ENCODE measurements around the gene ATP2B1.

Gene ATP2B1

GRCh38 chr12:89710873-89711750, 2.5 kb upstream of the ATP2B1 start:
- Histone ChIP-seq H3K9me2 (ENCODE audit: low read depth, low read length) (no peaks in the 10 kb centered on the region), H3K4me1 (ENCODE audit: insufficient read depth, low read length, severe bottlenecking) (peaks cover 16% of the 10 kb centered on the region), H3K9me3 (ENCODE audit: low read length) (peaks cover 15% of the 10 kb centered on the region), H3K27ac (ENCODE audit: low read depth, low read length, poor library complexity, severe bottlenecking) (peak overlapping the region; percentile 73), H2AFZ (ENCODE audit: low read length) (no peak overlapping the region), H3K79me2 (ENCODE audit: insufficient read depth, low read length) (peaks cover 36% of the 10 kb centered on the region), H3K9ac (ENCODE audit: low read length) (peak overlapping the region; percentile 92), H3K27me3 (ENCODE audit: insufficient read depth, low read length) (no peaks in the 10 kb centered on the region), H3F3A (ENCODE audit: insufficient read depth, low read length) (no peaks in the 10 kb centered on the region), H3K4me3 (ENCODE audit: low read depth, low read length, poor library complexity, severe bottlenecking) (peak overlapping the region; percentile 92), H4K20me1 (ENCODE audit: insufficient read depth, low read length) (no peaks in the 10 kb centered on the region), H3K4me2 (ENCODE audit: low read length) (peak overlapping the region; percentile 73), H3K36me3 (ENCODE audit: insufficient read depth, low read length) (peaks cover 9% of the 10 kb centered on the region)
- TF ChIP-seq EZH2 (IDR thresholded peaks at IDR 0.05; ENCODE audit: borderline replicate concordance, low read length) (no peak), CTCF (IDR thresholded peaks at IDR 0.05; ENCODE audit: low read length) (no peak)

- peak overlapping the region; percentile 73 for H3K4me2 ChIP-seq (ENCODE audit: low read length)
- H3K27ac ChIP-seq (ENCODE audit: low read depth, low read length, poor library complexity, severe bottlenecking), result peak overlapping the region; percentile 73
- no peaks in the 10 kb centered on the region for H3F3A ChIP-seq (ENCODE audit: insufficient read depth, low read length)
- H2AFZ ChIP-seq (ENCODE audit: low read length), result no peak overlapping the region
- peaks cover 25% of the 10 kb centered on the region for H3K4me1 ChIP-seq (ENCODE audit: insufficient read depth, low read length, severe bottlenecking)
- H3K9me2 ChIP-seq (ENCODE audit: low read depth, low read length), result no peaks in the 10 kb centered on the region
- peaks cover 9% of the 10 kb centered on the region for H3K36me3 ChIP-seq (ENCODE audit: insufficient read depth, low read length)
- no peaks in the 10 kb centered on the region for H4K20me1 ChIP-seq (ENCODE audit: insufficient read depth, low read length)
- peaks cover 9% of the 10 kb centered on the region; the same call in 1 of the 2 replicates for H3K9me3 ChIP-seq (ENCODE audit: low read length)
- no peaks in the 10 kb centered on the region for H3K27me3 ChIP-seq (ENCODE audit: insufficient read depth, low read length)
- H3K4me3 ChIP-seq (ENCODE audit: low read depth, low read length, poor library complexity, severe bottlenecking), result peak overlapping the region; percentile 92
- TF ChIP-seq CTCF (IDR thresholded peaks at IDR 0.05; ENCODE audit: low read length) (no peak), EZH2 (IDR thresholded peaks at IDR 0.05; ENCODE audit: borderline replicate concordance, low read length) (no peak)
- H3K9ac ChIP-seq (ENCODE audit: low read length), result peak overlapping the region; percentile 92
- H3K79me2 ChIP-seq (ENCODE audit: insufficient read depth, low read length), result peaks cover 45% of the 10 kb centered on the region
Measured at GRCh38 chr12:89709995-89710872, 1.6 kb upstream of the ATP2B1 start.

GRCh38 chr12:89709157-89709994, 738 bp upstream of the ATP2B1 start:
- Histone ChIP-seq H4K20me1 (ENCODE audit: insufficient read depth, low read length) (no peaks in the 10 kb centered on the region), H3K27ac (ENCODE audit: low read depth, low read length, poor library complexity, severe bottlenecking) (peak overlapping the region; percentile 84), H3K36me3 (ENCODE audit: insufficient read depth, low read length) (peaks cover 9% of the 10 kb centered on the region), H3K4me1 (ENCODE audit: insufficient read depth, low read length, severe bottlenecking) (peaks cover 34% of the 10 kb centered on the region), H3K9me2 (ENCODE audit: low read depth, low read length) (no peaks in the 10 kb centered on the region), H3K79me2 (ENCODE audit: insufficient read depth, low read length) (peaks cover 53% of the 10 kb centered on the region), H3K9ac (ENCODE audit: low read length) (peak overlapping the region; percentile 97), H3K9me3 (ENCODE audit: low read length) (peaks cover 3% of the 10 kb centered on the region; the same call in 1 of the 2 replicates), H3K4me2 (ENCODE audit: low read length) (peak overlapping the region; percentile 73), H3F3A (ENCODE audit: insufficient read depth, low read length) (no peaks in the 10 kb centered on the region), H3K27me3 (ENCODE audit: insufficient read depth, low read length) (no peaks in the 10 kb centered on the region), H2AFZ (ENCODE audit: low read length) (no peak overlapping the region), H3K4me3 (ENCODE audit: low read depth, low read length, poor library complexity, severe bottlenecking) (peak overlapping the region; percentile 92)
- no peak for TF ChIP-seq CTCF (IDR thresholded peaks at IDR 0.05; ENCODE audit: low read length)
- no peak for TF ChIP-seq EZH2 (IDR thresholded peaks at IDR 0.05; ENCODE audit: borderline replicate concordance, low read length)

Data from OCI-LY1 (cell line).